Ascending aorta (tissue), 2 donors: ENCODE data around the gene AVPI1. TPM values are rescaled to one million over a fixed set of nuclear protein-coding genes. Genes with fewer than 3 reads are reported as not detected.

Experiments
- DNase-seq, 2 donors: peaks; one replicate each; pipeline ENCODE4 v3.0.0-alpha.2; 2019; ENCODE audit warnings: low spot score in 2 of 2
- H3K27ac ChIP-seq, 2 donors: fragments of 200-600 bp; sonication (generic); one replicate each; pipeline ENCODE4 v1.5.1; 2016 to 2017; ENCODE audit warnings: mild to moderate bottlenecking in 1 of 2
- H3K27me3 ChIP-seq: fragments of 200-600 bp; sonication (generic); one replicate; pipeline ENCODE4 v1.5.1; 2017
- H3K36me3 ChIP-seq, 2 donors: fragments of 200-600 bp; sonication (generic); one replicate each; pipeline ENCODE4 v1.5.1; 2016
- H3K4me1 ChIP-seq, 2 donors: fragments of 200-600 bp; sonication (generic); one replicate each; pipeline ENCODE4 v1.5.1; 2016 to 2017; ENCODE audit warnings: mild to moderate bottlenecking in 1 of 2
- H3K4me3 ChIP-seq, 2 donors: fragments of 200-600 bp; sonication (generic); one replicate each; pipeline ENCODE4 v1.5.1; 2016 to 2017; ENCODE audit warnings: mild to moderate bottlenecking in 1 of 2
- H3K9me3 ChIP-seq, 2 donors: fragments of 200-600 bp; sonication (generic); one replicate each; pipeline ENCODE4 v1.5.1; 2016
- CTCF ChIP-seq, 3 experiments: fragments of 200-600 bp in 2 of 3; fragments of 450-650 bp in 1 of 3; sonication (generic) in 2 of 3; IDR thresholded peaks; one replicate each; pipeline ENCODE4 v1.5.1; 2016 to 2019; ENCODE audit warnings: antibody characterized with exemption in 3 of 3, mild to moderate bottlenecking in 1 of 3, moderate library complexity in 1 of 3
- intact Hi-C: fragments of 100-400 bp; cut with DNase I; formaldehyde crosslinking; loops from one replicate; pipeline ENCODE4 v1.15.1; 2023
- total RNA-seq: library from RNA; depleted of rRNA; stranded (reverse); fragments of >200 nt; gene quantifications from one replicate; pipeline ENCODE4 v1.1.0, GENCODE V29; 2016

AVPI1 gene
- total RNA-seq, 1 donor from 2014 or later = 23.7 TPM

DNA sequence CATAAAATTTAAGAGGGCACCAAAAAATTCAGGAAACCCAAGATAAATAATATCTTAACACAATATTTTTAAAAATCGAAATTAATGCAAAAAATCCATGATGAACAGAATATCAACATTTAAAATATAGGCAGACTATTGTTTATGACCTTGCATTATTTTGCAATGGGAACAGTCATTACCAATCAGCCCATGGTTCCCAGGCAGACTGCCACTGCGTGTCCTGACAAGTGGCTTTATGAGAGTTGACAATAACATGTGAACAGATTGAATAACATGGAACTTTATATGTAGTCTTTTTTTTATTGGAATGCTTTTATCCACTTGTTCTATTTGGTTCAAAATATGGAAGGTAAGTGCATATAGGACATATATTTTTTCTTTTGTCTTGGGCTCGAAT, 3.1 kb upstream of the AVPI1 start:
- Histone ChIP-seq H3K9me3 (no peaks in the 10 kb centered on the region), H3K27me3 (no peaks in the 10 kb centered on the region), H3K4me3 (no peak overlapping the region), H3K27ac (peak overlapping the region; percentile 86 to 94), H3K36me3 (no peaks in the 10 kb centered on the region), H3K4me1 (peaks cover 9 to 26% of the 10 kb centered on the region in 2 donors)
- no peak for DNase-seq
- intact Hi-C loops = no loop called here
- TF ChIP-seq CTCF (IDR thresholded peaks at IDR 0.05) = no peak

GRCh38 chr10:97689559-97690020, 2.5 kb upstream of the AVPI1 start:
- peak in 1 of 2 donors; percentile 82 for DNase-seq
- H3K27ac ChIP-seq = peak overlapping the region; percentile 86 to 94
- TF ChIP-seq CTCF (IDR thresholded peaks at IDR 0.05) = no peak
- H3K4me3 ChIP-seq = no peak overlapping the region
- H3K9me3 ChIP-seq = no peaks in the 10 kb centered on the region
- no peaks in the 10 kb centered on the region for H3K36me3 ChIP-seq
- intact Hi-C loops = no loop called here
- no peaks in the 10 kb centered on the region for H3K27me3 ChIP-seq
- peaks cover 10 to 29% of the 10 kb centered on the region in 2 donors for H3K4me1 ChIP-seq

- no peak for DNase-seq
- Histone ChIP-seq H3K27ac (peak overlapping the region; percentile 86 to 94), H3K36me3 (no peaks in the 10 kb centered on the region), H3K4me1 (peaks cover 10 to 40% of the 10 kb centered on the region in 2 donors), H3K4me3 (peak overlapping the region; percentile 25 to 93), H3K9me3 (no peaks in the 10 kb centered on the region), H3K27me3 (no peaks in the 10 kb centered on the region)
- intact Hi-C loops = loop anchor here (1.0 to 2.0 kb wide), 4 partner anchors 26 to 189 kb away; partner anchors contain the start of genes MMS19, PI4K2A, UBTD1 and ZFYVE27
- no peak for TF ChIP-seq CTCF (IDR thresholded peaks at IDR 0.05)
Observed at GRCh38 chr10:97687785-97688781, 1.0 kb upstream of the AVPI1 start.

DNA sequence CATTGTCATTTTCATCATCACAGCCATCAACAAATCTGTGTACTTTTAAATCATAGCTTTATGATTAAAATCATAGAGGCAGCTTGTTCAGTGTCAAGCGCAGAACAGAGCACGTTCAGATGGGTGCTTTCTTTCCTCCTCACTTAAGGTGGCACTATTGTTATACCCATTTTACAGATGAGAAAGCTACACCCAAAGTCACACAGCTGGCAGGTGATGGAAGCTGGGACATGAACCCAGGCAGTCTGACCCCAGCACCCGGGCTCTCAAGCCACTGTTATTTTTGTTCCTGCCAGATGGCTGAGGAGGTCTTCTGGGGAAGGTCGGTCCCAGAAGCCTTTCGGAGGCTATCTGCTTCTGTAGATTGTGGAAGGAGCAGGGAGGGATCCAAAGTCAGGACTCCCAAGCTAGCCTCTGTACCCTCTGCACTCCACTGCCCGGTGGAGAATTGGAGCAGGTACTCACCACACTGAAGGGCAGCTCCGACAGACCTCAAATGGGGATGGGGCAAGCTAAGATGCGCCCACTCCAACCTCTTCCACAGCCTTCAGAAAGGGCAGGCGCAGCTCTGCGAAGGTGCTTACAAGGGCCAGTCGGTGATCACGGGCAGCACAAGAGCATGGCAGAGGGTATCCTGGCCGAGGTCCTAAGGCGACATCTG, 610 bp downstream of the AVPI1 start:
- Histone ChIP-seq H3K27ac (peak overlapping the region; percentile 92 to 94), H3K27me3 (no peaks in the 10 kb centered on the region), H3K4me1 (peaks cover 10 to 45% of the 10 kb centered on the region in 2 donors), H3K4me3 (peak overlapping the region; percentile 75 to 93), H3K36me3 (no peaks in the 10 kb centered on the region), H3K9me3 (no peaks in the 10 kb centered on the region)
- no peak for DNase-seq
- TF ChIP-seq CTCF (IDR thresholded peaks at IDR 0.05) = no peak
- intact Hi-C loops = loop anchor here (2.0 kb wide), 3 partner anchors 46 to 188 kb away; partner anchors contain the start of genes MMS19, PI4K2A, UBTD1 and ZFYVE27

GRCh38 chr10:97685395-97685958, 1.6 kb downstream of the AVPI1 start:
- no peaks in the 10 kb centered on the region for H3K36me3 ChIP-seq
- no peak for DNase-seq
- peak overlapping the region; percentile 75 to 93 for H3K4me3 ChIP-seq
- peak in 1 of 3 experiments; percentile 17 for TF ChIP-seq CTCF (IDR thresholded peaks at IDR 0.05)
- no peaks in the 10 kb centered on the region for H3K27me3 ChIP-seq
- intact Hi-C loops = no loop called here
- no peaks in the 10 kb centered on the region for H3K9me3 ChIP-seq
- peaks cover 10 to 48% of the 10 kb centered on the region in 2 donors for H3K4me1 ChIP-seq
- peak overlapping the region; percentile 92 to 94 for H3K27ac ChIP-seq
